Hematopoietic multipotent progenitor cell treated with erythropoietin and hydrocortisone succinate and interleukin-3 and kit ligand, for 4 days (in vitro differentiated cells): ENCODE data around the gene PLEKHG3.

Source experiments
- DNase-seq: peaks from one replicate; pipeline ENCODE4 v3.0.0-alpha.2; 2015

PLEKHG3 gene

DNA sequence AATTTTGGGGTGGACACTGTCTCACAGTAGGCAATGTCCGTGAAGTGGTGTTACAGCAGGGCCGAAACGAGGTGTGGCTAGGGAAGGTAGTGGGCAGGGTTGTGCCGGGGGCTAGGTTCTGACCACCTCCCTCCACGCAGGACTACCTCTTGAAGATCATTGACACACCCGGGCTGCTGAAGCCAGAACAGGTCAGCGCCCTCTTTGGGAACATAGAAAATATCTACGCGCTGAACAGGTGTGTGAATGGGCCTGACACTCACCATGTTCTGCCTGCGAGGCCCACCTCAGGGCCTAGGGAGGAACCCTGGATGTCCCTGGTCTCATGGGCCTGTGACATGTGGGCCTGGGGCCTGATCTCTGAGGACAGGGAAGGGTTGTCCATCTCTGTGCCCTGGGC lies 24.6 kb downstream of the PLEKHG3 start:
- DNase-seq = no peak

- no peak for DNase-seq
These were observed 25.3 kb downstream of the PLEKHG3 start for GRCh38 chr14:64729386-64730060.

GRCh38 chr14:64730061-64730440 lies 25.8 kb downstream of the PLEKHG3 start:
- DNase-seq = no peak

GRCh38 chr14:64730681-64731080 lies 26.5 kb downstream of the PLEKHG3 start:
- no peak for DNase-seq

DNA sequence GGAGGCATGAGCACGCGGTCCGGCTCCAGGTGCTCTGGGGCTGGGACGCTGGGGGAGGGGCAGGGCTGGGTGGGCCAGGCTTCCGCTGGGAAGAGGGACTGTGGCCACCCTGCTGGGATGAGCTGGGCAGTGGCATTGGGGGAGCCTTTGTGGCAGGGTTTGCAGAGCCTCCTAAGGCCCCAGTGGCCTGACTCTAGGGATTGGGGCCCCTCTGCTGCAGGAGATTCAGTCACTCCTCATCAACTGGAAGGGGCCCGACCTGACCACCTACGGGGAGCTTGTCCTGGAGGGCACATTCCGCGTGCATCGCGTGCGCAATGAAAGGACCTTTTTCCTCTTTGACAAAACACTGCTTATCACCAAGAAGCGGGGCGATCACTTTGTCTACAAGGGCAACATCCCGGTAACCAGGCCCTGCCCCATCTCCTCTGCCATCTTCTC lies 26.9 kb downstream of the PLEKHG3 start:
- no peak for DNase-seq

- no peak for DNase-seq
These were observed 27.8 kb downstream of the PLEKHG3 start for GRCh38 chr14:64732066-64732465.

- DNase-seq = no peak
These were observed 28.4 kb downstream of the PLEKHG3 start for GRCh38 chr14:64732536-64733120.

GRCh38 chr14:64733321-64733720 lies 29.1 kb downstream of the PLEKHG3 start:
- DNase-seq = no peak

DNA sequence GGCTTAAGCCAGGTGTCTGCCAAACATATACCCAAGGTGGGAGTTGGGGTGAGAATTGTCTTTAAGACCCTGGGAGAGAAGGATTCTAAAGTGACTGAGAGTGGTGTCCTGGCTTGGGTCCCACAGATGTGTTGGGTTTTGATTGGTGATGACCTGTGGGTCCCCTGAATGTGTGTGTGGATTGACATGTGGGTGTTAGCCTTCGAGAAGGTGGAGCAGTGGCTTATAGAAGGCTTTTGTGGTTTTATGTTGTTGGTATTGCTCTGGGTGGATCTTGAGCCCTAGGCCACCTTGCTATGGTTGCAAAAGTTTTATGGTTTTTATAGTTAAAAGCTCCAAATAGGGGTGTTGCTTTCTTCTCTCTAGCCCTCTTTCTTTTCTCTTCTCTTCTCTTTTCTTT lies 29.7 kb downstream of the PLEKHG3 start:
- DNase-seq = no peak

- no peak for DNase-seq
These were observed 30.8 kb downstream of the PLEKHG3 start for GRCh38 chr14:64734990-64735389.

DNA sequence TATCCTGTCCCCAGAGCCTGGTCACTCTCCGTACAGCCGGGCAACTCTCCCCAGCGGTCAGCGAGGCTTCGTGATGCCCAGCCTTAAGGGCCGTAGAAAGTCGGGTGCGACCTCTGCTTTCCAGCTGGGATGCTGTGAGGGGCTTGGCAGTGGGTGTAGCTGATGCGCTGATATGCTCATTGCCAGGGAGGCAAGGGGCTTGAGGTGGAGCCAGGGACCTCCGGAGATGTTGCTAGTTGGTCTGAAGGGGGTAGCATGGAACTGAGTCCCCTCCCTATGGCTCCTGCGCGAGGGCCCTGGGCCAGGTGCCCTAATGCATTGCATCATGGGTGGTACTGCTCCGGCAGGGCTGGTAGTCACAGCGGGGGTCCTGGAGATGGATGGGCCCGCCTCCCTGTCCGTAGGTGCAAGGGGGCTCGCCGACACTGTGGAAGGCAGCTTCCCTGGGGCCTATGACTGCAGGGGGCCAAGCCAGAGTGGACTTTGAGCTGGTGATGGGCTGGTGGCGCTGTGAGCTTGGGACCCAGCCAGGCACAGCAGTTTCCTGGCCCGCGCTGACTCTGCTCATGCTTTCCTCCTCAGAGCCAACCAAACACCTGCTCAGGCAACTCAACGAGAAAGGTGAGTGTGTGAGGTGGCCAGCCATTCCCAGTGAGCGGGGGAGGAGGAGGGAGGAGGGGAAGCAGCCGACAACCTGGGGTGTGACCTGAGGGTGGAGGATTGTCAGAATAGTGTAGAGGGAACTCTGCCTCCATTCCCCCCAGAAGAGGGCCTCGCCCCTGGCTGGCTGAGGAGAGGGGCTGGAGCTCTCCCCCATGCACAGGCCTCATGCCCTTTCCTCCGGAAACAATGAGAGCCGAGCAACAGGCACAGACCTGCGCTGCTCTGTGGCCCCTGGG lies 32.3 kb downstream of the PLEKHG3 start:
- no peak for DNase-seq

- DNase-seq = no peak
These were observed 33.4 kb downstream of the PLEKHG3 start for GRCh38 chr14:64737391-64738280.

GRCh38 chr14:64738281-64738804 lies 34.1 kb downstream of the PLEKHG3 start:
- no peak for DNase-seq

DNA sequence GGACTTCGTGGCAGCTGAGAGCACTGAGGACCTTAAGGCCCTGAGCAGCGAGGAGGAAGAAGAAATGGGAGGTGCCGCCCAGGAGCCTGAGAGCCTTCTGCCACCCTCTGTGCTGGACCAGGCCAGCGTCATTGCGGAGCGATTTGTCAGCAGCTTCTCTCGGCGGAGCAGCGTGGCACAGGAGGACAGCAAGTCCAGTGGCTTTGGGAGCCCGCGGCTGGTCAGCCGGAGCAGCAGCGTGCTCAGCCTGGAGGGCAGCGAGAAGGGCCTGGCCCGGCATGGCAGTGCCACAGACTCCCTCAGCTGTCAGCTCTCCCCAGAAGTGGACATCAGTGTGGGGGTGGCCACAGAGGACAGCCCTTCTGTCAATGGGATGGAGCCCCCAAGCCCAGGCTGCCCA lies 37.0 kb downstream of the PLEKHG3 start:
- DNase-seq = no peak

DNA sequence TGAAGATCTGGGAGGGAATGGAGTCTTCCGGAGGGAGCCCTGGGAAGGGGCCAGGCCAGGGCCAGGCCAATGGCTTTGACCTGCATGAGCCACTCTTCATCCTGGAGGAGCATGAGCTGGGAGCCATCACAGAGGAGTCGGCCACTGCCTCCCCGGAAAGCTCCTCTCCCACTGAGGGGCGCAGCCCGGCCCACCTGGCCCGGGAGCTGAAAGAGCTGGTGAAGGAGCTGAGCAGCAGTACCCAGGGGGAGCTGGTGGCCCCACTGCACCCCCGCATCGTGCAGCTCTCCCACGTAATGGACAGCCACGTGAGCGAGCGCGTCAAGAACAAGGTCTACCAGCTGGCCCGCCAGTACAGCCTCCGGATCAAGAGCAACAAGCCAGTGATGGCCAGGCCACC lies 37.7 kb downstream of the PLEKHG3 start:
- DNase-seq = no peak

DNA sequence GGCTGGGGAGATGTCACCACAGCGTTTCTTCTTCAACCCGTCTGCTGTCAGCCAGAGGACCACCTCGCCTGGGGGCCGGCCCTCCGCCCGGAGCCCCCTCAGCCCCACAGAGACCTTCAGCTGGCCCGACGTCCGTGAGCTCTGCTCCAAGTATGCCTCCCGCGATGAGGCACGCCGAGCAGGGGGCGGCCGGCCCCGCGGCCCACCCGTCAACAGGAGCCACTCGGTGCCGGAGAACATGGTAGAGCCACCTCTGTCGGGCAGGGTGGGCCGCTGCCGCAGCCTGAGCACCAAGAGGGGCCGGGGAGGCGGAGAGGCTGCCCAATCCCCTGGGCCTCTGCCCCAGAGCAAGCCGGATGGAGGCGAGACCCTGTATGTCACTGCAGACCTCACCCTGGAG lies 38.8 kb downstream of the PLEKHG3 start:
- DNase-seq = no peak

DNA sequence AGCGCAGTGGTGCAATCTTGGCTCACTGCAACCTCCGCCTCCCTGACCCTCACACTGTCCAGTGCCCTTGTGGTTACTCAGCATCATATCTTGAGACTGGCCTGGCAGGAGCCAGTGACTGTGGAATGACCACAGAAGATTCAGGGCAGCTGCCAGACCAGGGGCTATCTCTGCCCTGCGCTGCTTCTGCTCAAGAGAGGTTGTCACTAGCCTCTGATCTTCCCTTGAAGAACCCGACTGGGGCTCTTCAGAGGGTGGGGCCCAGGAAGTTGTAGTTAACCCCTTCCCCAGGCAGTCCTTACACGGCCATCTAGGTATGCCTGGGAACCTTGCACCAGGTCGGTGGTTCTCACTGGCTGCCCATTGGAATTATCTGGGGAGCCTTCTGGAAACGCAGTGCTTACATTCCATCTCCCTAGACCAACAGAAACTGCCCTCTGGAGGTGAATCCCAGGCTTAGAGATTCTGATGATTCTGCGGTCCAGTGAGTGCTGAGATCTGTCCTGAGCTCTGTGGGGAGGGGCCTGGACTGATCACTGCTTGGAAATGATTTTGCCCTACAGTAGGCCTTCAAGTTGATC lies 41.4 kb downstream of the PLEKHG3 start:
- no peak for DNase-seq

DNA sequence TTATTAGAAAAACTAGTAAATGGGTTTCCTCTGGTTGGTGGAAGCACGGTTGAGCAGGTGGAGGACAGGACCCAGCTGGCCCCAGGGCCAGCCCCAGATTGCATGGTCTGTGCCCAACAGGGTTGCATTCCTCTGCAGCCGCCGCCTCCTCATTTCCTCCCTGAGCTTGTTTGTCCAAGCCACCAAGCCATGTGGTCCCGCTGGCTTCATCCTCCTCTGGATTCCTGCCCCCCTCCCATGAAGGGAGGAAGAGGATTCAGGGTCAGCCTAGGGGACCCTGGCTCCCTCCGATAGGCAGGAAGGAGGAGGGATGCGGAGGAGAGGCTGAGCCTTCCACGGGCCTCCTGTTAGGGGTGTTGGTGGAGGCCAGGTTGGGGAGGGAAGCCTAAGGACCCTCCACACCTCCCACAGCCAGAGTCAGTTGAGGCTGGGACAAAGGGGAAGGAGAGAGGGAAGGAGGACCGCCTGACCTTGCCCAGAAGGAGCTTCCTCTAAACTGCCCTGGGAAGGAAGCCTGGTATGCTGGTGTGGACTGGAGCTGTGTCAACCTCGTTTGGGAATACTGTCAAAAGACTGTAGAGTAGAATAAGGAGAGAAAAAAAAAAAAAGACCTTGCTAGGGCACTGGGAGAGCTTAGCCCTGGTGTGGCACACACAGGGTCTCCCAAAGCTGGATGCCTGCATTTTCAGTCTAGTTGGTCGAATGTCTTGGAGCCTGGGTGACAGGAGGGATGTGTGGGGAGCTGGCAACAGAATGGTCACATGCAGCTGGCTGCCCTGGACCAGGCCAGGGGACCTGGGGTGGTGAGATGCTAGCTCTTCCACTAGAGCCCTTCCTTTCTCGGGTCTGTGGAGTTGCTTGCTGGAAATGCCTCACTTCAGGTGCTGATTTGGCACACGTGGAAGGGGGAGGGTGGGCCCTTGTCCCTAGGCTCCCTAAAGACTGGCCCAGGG lies 42.4 kb downstream of the PLEKHG3 start:
- no peak for DNase-seq

- no peak for DNase-seq
These were observed 43.1 kb downstream of the PLEKHG3 start for GRCh38 chr14:64747327-64747726.

DNA sequence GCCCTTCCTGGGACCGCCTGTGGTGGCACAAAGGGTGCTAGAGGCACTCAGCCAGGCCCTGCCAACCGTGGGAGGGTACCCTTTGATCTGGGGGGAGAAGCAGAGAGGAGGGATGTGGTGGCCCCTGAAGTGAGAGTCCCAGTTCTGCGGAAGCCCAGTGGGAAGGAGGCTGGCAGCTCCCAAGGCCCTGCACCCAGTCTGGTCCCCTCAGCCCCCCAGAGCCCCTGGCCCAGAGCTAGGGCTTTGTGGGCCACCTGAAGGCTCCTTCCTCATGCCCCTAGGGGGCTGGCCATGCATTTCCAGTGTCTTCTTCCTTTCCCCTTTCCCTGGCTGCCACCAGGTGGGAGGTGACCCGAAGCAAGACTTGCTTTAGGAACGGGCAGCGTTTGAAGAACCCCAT lies 44.3 kb downstream of the PLEKHG3 start:
- DNase-seq = no peak
